Osteocyte (in vitro differentiated cells): Measurements from ENCODE around the gene CASD1. TPM values are rescaled to one million over a fixed set of nuclear protein-coding genes. Genes with fewer than 3 reads are reported as not detected.

Experiments
- DNase-seq: peaks from one replicate; pipeline ENCODE4 v3.0.0; 2021; ENCODE audit warnings: mixed read lengths; ENCODE audit not compliant: unreplicated experiment; ENCODE audit errors: extremely low spot score
- H3K27ac Mint-ChIP-seq: one replicate; pipeline ENCODE4 v1.8.0; 2021; ENCODE audit warnings: mild to moderate bottlenecking, mixed read lengths; ENCODE audit not compliant: unreplicated experiment
- H3K27me3 Mint-ChIP-seq: one replicate; pipeline ENCODE4 v1.8.0; 2021; ENCODE audit warnings: mixed read lengths; ENCODE audit not compliant: unreplicated experiment
- H3K36me3 Mint-ChIP-seq: one replicate; pipeline ENCODE4 v1.8.0; 2021; ENCODE audit warnings: mixed read lengths; ENCODE audit not compliant: unreplicated experiment
- H3K4me1 Mint-ChIP-seq: one replicate; pipeline ENCODE4 v1.8.0; 2021; ENCODE audit warnings: mixed read lengths; ENCODE audit not compliant: unreplicated experiment
- H3K4me3 Mint-ChIP-seq: one replicate; pipeline ENCODE4 v1.8.0; 2021; ENCODE audit warnings: mild to moderate bottlenecking, moderate library complexity, mixed read lengths; ENCODE audit not compliant: unreplicated experiment
- H3K9me3 Mint-ChIP-seq: one replicate; pipeline ENCODE4 v1.8.0; 2021; ENCODE audit warnings: mixed read lengths; ENCODE audit not compliant: unreplicated experiment
- long read RNA-seq: library from polyadenylated mRNA; unstranded; transcript quantifications from one replicate; pipeline ENCODE4 v2.0.0, GENCODE V29; 2021
- total RNA-seq: library from RNA; stranded (reverse); gene quantifications from 2 replicates; pipeline ENCODE4 v1.2.1, GENCODE V29; 2021
- TF ChIP-seq, protein P1 (sequence below): fragments of 200-600 bp; sonication (generic); IDR thresholded peaks from 2 replicates; pipeline ENCODE4 v1.5.0; 2021; ENCODE audit warnings: antibody characterized with exemption, mild to moderate bottlenecking, moderate library complexity

The CASD1 gene
- total RNA-seq: 15.9 and 19.4 TPM in 2 replicates
- long read RNA-seq, transcript CASD1-201 (18 exons, 3,942 nt): major isoform, 10 of 22 reads
- long read RNA-seq, partial matches to known transcripts: 9 of 22 reads
- long read RNA-seq, other reads (novel, unspliced or antisense): 3 of 22 reads

DNA sequence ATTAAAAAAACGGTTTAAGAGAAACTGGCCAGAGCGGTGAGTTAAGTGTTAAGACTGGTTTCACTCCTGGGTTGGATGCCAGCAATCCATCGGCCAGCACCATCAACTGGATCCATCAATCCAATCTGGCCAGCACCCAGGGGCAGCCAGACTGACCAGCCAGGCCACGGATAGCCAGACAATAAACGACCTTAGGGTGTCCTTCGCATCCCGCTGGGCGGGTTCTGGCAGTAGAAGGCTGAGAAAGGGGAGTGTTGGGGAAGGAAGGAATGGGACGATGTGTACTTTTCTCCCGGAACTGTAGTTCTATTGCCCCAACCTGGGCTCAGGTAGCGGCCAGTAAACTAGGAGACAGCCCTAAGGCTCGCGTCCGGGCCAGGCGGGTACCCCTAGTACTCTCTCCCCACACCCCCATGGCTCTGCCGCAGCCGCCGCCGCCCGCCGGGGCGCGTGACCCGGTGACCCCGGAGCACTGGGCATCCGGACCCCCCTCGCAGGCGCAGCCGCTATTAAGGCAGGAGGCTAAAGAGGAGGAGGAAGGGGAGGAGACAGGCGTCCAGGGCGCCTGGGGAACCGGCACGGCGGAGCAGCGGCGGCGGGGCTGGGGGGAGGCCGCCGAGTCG is at the start of gene CASD1:
Gene CASD1 (plus strand): TSS at position 546 of the 623 bp plus-strand sequence. CDS start 276 bp downstream, outside the sequence.
- TF ChIP-seq, protein P1, sequence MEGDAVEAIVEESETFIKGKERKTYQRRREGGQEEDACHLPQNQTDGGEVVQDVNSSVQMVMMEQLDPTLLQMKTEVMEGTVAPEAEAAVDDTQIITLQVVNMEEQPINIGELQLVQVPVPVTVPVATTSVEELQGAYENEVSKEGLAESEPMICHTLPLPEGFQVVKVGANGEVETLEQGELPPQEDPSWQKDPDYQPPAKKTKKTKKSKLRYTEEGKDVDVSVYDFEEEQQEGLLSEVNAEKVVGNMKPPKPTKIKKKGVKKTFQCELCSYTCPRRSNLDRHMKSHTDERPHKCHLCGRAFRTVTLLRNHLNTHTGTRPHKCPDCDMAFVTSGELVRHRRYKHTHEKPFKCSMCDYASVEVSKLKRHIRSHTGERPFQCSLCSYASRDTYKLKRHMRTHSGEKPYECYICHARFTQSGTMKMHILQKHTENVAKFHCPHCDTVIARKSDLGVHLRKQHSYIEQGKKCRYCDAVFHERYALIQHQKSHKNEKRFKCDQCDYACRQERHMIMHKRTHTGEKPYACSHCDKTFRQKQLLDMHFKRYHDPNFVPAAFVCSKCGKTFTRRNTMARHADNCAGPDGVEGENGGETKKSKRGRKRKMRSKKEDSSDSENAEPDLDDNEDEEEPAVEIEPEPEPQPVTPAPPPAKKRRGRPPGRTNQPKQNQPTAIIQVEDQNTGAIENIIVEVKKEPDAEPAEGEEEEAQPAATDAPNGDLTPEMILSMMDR: no peak

GRCh38 chr7:94466516-94466915 is 43.1 kb upstream of the CASD1 start:
- no peaks in the 10 kb centered on the region for H3K27me3 Mint-ChIP-seq
- peak overlapping the region; percentile 20 for H3K27ac Mint-ChIP-seq
- no peak overlapping the region for H3K4me3 Mint-ChIP-seq
- TF ChIP-seq, protein P1: no peak
- H3K9me3 Mint-ChIP-seq: peaks cover 4% of the 10 kb centered on the region
- peaks cover 10% of the 10 kb centered on the region for H3K4me1 Mint-ChIP-seq
- H3K36me3 Mint-ChIP-seq: peaks cover under 1% of the 10 kb centered on the region
- no peak for DNase-seq

More for the DNA sequence above, at the start of gene CASD1:
- H3K4me3 Mint-ChIP-seq: peak within 1 kb of the TSS; percentile 74
- no peaks in the 10 kb centered on the region for H3K9me3 Mint-ChIP-seq
- H3K4me1 Mint-ChIP-seq: peaks cover 26% of the 10 kb centered on the region
- DNase-seq: peak; percentile 86
- no peaks in the 10 kb centered on the region for H3K27me3 Mint-ChIP-seq
- no peaks in the 10 kb centered on the region for H3K36me3 Mint-ChIP-seq
- H3K27ac Mint-ChIP-seq: peak within 1 kb of the TSS; percentile 80

DNA sequence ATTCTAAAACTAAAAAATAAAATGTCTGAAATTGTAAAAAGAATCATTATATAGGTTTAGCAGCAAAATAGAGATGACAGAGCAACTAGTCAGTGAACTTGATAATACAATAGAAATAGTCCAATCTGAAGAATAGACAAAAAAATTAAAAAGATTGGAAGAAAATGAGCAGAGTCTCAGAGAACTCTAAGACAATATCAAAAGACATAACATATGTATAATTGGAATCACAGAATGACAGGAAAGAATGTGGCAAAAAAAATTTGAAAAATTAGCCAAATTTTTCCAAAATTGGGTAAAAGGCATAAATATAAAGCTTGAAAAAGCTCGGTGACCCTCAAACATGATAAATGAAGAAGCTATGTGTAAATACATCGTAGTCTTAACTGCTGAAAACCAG is 38.0 kb upstream of the CASD1 start:
- no peak for DNase-seq
- Mint-ChIP-seq H3K27ac (no peak overlapping the region), H3K9me3 (peaks cover 4% of the 10 kb centered on the region), H3K4me1 (peaks cover 4% of the 10 kb centered on the region), H3K27me3 (peaks cover 3% of the 10 kb centered on the region), H3K36me3 (peaks cover 3% of the 10 kb centered on the region), H3K4me3 (no peak overlapping the region)
- TF ChIP-seq, protein P1: no peak

DNA sequence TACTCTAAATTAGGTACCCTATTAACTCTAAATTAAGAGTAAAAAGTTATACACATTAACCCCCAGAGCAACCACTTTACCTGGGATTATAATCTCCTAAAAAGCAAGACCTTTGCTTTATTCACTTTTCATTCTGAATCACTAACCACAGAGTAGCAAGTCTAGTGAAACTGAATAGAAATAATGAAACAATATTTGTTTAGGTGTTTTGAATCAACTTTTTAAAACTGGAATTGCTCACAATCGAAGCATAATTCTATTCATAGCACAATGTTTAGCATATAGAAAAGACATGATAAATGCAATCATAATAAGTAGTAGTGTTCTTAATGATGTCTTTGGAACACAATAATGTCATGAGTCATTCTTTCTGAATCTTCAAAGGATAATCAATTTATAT is 37.0 kb upstream of the CASD1 start:
- TF ChIP-seq, protein P1: no peak
- Mint-ChIP-seq H3K4me1 (no peaks in the 10 kb centered on the region), H3K36me3 (peaks cover 3% of the 10 kb centered on the region), H3K27ac (no peak overlapping the region), H3K27me3 (peaks cover 3% of the 10 kb centered on the region), H3K9me3 (peaks cover 4% of the 10 kb centered on the region), H3K4me3 (no peak overlapping the region)
- no peak for DNase-seq

GRCh38 chr7:94476251-94476840 is 33.3 kb upstream of the CASD1 start:
- Mint-ChIP-seq H3K36me3 (peaks cover 3% of the 10 kb centered on the region), H3K27ac (no peak overlapping the region), H3K9me3 (no peaks in the 10 kb centered on the region), H3K27me3 (peaks cover 6% of the 10 kb centered on the region), H3K4me3 (no peak overlapping the region), H3K4me1 (no peaks in the 10 kb centered on the region)
- no peak for DNase-seq
- TF ChIP-seq, protein P1: no peak
